Adrenal gland (tissue), 12 donors: ENCODE results near the gene CALM3. TPM values are rescaled to one million over a fixed set of nuclear protein-coding genes. Genes with fewer than 3 reads are reported as not detected.

ENCODE experiments used
- DNase-seq, 7 donors: peaks; one replicate each; pipeline ENCODE4 v3.0.0-alpha.2; 2019 to 2020
- H3K27ac ChIP-seq, 5 donors: fragments of 200-600 bp; sonication (generic) in 4 of 5; 1 replicate in 3 of 5; 2 replicates in 2 of 5; pipeline versions ENCODE4 v1.5.1 to v1.8.0; 2016 to 2020; ENCODE audit warnings: mild to moderate bottlenecking in 1 of 5
- H3K27me3 ChIP-seq: fragments of 200-600 bp; 2 replicates; pipeline ENCODE4 v1.8.0; 2021
- H3K36me3 ChIP-seq, 2 donors: fragments of 200-600 bp; replicated peaks in 1 of 2; 1 replicate in 1 of 2; 2 replicates in 1 of 2; pipeline versions ENCODE4 v1.5.1 to v1.8.0; 2018 to 2022
- H3K4me1 ChIP-seq, 2 donors: fragments of 200-600 bp; replicated peaks in 1 of 2; 1 replicate in 1 of 2; 2 replicates in 1 of 2; pipeline versions ENCODE4 v1.5.1 to v1.8.0; 2018 to 2021
- H3K4me3 ChIP-seq, 4 donors: fragments of 200-600 bp; sonication (generic) in 3 of 4; one replicate each; pipeline ENCODE4 v1.5.1; 2016 to 2018
- H3K9me3 ChIP-seq, 3 donors: fragments of 200-600 bp; sonication (generic) in 1 of 3; replicated peaks in 1 of 3; 1 replicate in 2 of 3; 2 replicates in 1 of 3; pipeline versions ENCODE4 v1.5.1 to v1.8.0; 2016 to 2021
- CTCF ChIP-seq, 6 experiments: fragments of 450-650 bp in 4 of 6; fragments of 200-600 bp in 2 of 6; sonication (generic) in 1 of 6; IDR thresholded peaks; 1 replicate in 5 of 6; 2 replicates in 1 of 6; pipeline versions ENCODE4 v1.5.1 to v1.8.0; 2016 to 2021; ENCODE audit warnings: antibody characterized with exemption in 6 of 6, mild to moderate bottlenecking in 2 of 6, moderate library complexity in 1 of 6
- POLR2A ChIP-seq, 2 donors: fragments of 450-650 bp; IDR thresholded peaks; one replicate each; pipeline ENCODE4 v1.6.1; 2017; ENCODE audit warnings: antibody characterized with exemption in 2 of 2, mild to moderate bottlenecking in 2 of 2, moderate library complexity in 1 of 2
- WGBS, 4 donors: extraction: QIAGEN DNeasy Blood & Tissue Kit in 2 of 4; methylation state at CpG; one replicate each; pipeline versions ENCODE4 v1.1.5 to v1.1.7; 2013 to 2017; 5-methylcytosine and 5-hydroxymethylcytosine counted together
- intact Hi-C, 2 donors: fragments of 100-400 bp; cut with DNase I; formaldehyde crosslinking; loops; one replicate each; pipeline versions ENCODE4 v1.14.1 to v1.15.0; 2022 to 2023
- polyA plus RNA-seq, 3 donors: library from polyadenylated mRNA; stranded (reverse); fragments of 200-250 nt in 2 of 3; fragments of 350-450 nt in 1 of 3; fragmentation: Illumina TruSeq in 1 of 3; extraction: RNeasy Lipid Tissue Mini Kit (QIAGEN cat#74804) in 1 of 3; gene quantifications; one replicate each; pipeline ENCODE4 v1.2.3, GENCODE V29; 2013 to 2014
- total RNA-seq, 9 donors: library from RNA; depleted of rRNA in 4 of 9; stranded (reverse); fragments of >200 nt in 4 of 9; fragments of 120-200 nt in 1 of 9; fragmentation: NEBNext Ultra II Directional in 1 of 9; extraction: Animal tissue kit (Norgen Biotek cat#: 25700) in 1 of 9; gene quantifications; one replicate each; pipeline versions ENCODE4 v1.1.0 to v1.2.4, GENCODE V29; 2013 to 2023
- donor health status: healthy with polysubstance abuse.
- donor health status: Bipolar disorder and iron deficiency.
- donor health status: DM: yes; HTN: yes; CAD: no.
- donor health status: DM: no; HTN: no; CAD: no.
- donor health status: DM: no; HTN: no; CAD: no.
- donor health status: DM: yes; HTN: yes; CAD: no.

CALM3 gene
- total and polyA plus RNA-seq, 12 donors, result 177 to 579 (median 278) TPM

- Histone ChIP-seq H3K4me1 (peaks cover 27 to 45% of the 10 kb centered on the region in 2 donors), H3K27me3 (no peaks in the 10 kb centered on the region), H3K9me3 (no peaks in the 10 kb centered on the region), H3K27ac (peak overlapping the region; percentile 31 to 100 (median 75)), H3K4me3 (peak overlapping the region in 1 of 4 donors; percentile 80), H3K36me3 (peaks cover 0 to 28% of the 10 kb centered on the region in 2 donors)
- peak in 5 of 7 donors; percentile 56 to 72 (median 60) for DNase-seq
- no peak for TF ChIP-seq POLR2A (IDR thresholded peaks at IDR 0.05)
- intact Hi-C loops, result no loop called here
- 13 to 35% (median 25%) methylated on average over 1 to 2 of the region's 2 CpGs for WGBS, 4 donors
These were observed 2.1 kb downstream of the CALM3 start for GRCh38 chr19:46603195-46603637.

- no peak for TF ChIP-seq POLR2A (IDR thresholded peaks at IDR 0.05)
- no peak for TF ChIP-seq CTCF (IDR thresholded peaks at IDR 0.05)
- Histone ChIP-seq H3K36me3 (peaks cover 0 to 34% of the 10 kb centered on the region in 2 donors), H3K4me3 (peak overlapping the region in 1 of 4 donors; percentile 80), H3K9me3 (no peaks in the 10 kb centered on the region), H3K4me1 (peaks cover 27 to 45% of the 10 kb centered on the region in 2 donors), H3K27ac (peak overlapping the region in 3 of 5 donors; percentile 31 to 100 (median 91)), H3K27me3 (no peaks in the 10 kb centered on the region)
- DNase-seq, result peak in 5 of 7 donors; percentile 34 to 70 (median 47)
- WGBS, 4 donors, result 21 to 51% (median 35%) methylated on average over 3 to 9 of the region's 9 CpGs
- intact Hi-C loops, result no loop called here
These were observed 2.7 kb downstream of the CALM3 start for GRCh38 chr19:46603752-46604231.

- intact Hi-C loops, result no loop called here
- Histone ChIP-seq H3K27ac (peak overlapping the region in 2 of 5 donors; percentile 31 to 100), H3K4me3 (no peak overlapping the region), H3K27me3 (no peaks in the 10 kb centered on the region), H3K36me3 (peaks cover 0 to 45% of the 10 kb centered on the region in 2 donors), H3K4me1 (peaks cover 27 to 45% of the 10 kb centered on the region in 2 donors), H3K9me3 (no peaks in the 10 kb centered on the region)
- 44 to 61% (median 53%) methylated on average over 5 to 13 of the region's 13 CpGs for WGBS, 4 donors
- peak in 4 of 7 donors; percentile 25 to 62 (median 38) for DNase-seq
- TF ChIP-seq POLR2A (IDR thresholded peaks at IDR 0.05), result no peak
- no peak for TF ChIP-seq CTCF (IDR thresholded peaks at IDR 0.05)
These were observed 3.7 kb downstream of the CALM3 start for GRCh38 chr19:46604781-46605355.

- Histone ChIP-seq H3K4me1 (peaks cover 27 to 45% of the 10 kb centered on the region in 2 donors), H3K36me3 (peaks cover 0 to 48% of the 10 kb centered on the region in 2 donors), H3K4me3 (no peak overlapping the region), H3K27ac (peak overlapping the region in 2 of 5 donors; percentile 31 to 100), H3K27me3 (no peaks in the 10 kb centered on the region), H3K9me3 (no peaks in the 10 kb centered on the region)
- TF ChIP-seq CTCF (IDR thresholded peaks at IDR 0.05) (no peak), POLR2A (IDR thresholded peaks at IDR 0.05) (no peak)
- WGBS, 4 donors, result 63 to 100% (median 76%) methylated on average over 1 to 16 of the region's 16 CpGs
- DNase-seq, result peak in 2 of 7 donors; percentile 14 to 32
- intact Hi-C loops, result no loop called here
These were observed 4.3 kb downstream of the CALM3 start for GRCh38 chr19:46605356-46605821.
